Fibroblast of lung (primary cell): ENCODE results near the gene GALNT1.

ENCODE experiments used
- CTCF ChIP-seq, 2 donors: IDR thresholded peaks in 1 of 2; conservative IDR thresholded peaks in 1 of 2; 1 replicate in 1 of 2; 2 replicates in 1 of 2; pipeline ENCODE4 v1.5.1; 2011 to 2012; ENCODE audit warnings: low read length in 2 of 2, control low read depth in 1 of 2, inconsistent platforms in 1 of 2, low read depth in 1 of 2, mild to moderate bottlenecking in 1 of 2
- EZH2 ChIP-seq: IDR thresholded peaks from 2 replicates; pipeline ENCODE4 v1.5.1; 2012; ENCODE audit warnings: low read length, control low read depth, mild to moderate bottlenecking; ENCODE audit errors: missing control alignments

DNA sequence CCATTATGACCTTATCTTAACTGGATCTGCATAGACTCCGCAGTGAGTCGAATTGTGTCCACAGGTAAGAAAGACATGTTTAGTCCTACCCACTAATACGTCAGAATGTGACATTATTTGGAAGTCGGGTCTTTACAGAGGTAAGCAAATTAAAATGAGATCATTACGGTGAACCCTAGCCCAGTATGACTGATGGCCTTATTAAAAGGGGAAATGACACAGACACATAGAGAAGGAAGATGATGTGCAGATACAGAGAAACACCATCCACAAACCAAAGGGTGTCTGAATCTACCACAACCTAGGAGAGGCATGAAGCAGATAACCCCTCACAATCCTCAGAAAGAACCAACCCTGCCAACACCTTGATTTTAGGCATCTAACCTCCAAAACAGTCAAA, 135.6 kb downstream of the GALNT1 start:
- TF ChIP-seq CTCF (conservative IDR thresholded peaks at IDR 0.05 in 1 of 2, IDR thresholded peaks at IDR 0.05 in 1 of 2; ENCODE audit: low read depth in 1 of 2, low read length in 2 of 2) (no peak), EZH2 (no peak)
